HCEC 1CT (cell line): ENCODE results near the gene ZNF83.
"Not testable (repeated sequence)": the region's sequence is repeated elsewhere in the genome, so short reads cannot be mapped to it uniquely, and the experiment has no call there.

Experiments
- DNase-seq: peaks from one replicate; pipeline ENCODE4 v3.0.0-alpha.2; 2017

Gene ZNF83

GRCh38 chr19:52637718-52638585 is at the start of gene ZNF83:
Gene ZNF83, minus strand, starts transcription at chr19:52638355.
- DNase-seq: peak; percentile 86

DNA sequence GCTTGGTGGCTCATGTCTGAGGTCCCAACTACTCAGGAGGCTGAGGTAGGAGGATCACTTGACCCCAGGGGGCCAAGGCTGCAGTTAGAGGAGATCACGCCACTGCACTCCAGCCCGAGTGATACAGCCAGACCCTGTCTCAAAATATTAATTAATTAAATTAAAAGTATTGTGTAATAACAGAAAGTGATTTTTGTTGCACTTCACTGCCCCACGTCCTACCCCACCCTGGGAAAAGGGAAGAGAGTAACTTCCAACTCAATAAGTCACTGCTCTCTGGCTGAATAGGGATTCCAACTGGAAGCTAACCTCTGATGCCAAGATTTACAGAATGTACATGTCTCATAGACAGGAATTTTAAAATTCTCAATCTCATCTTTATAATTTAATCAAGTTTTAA is 49.5 kb upstream of the ZNF83 start:
- DNase-seq: no peak

GRCh38 chr19:52685811-52686210 is 47.7 kb upstream of the ZNF83 start:
- DNase-seq: no peak

DNA sequence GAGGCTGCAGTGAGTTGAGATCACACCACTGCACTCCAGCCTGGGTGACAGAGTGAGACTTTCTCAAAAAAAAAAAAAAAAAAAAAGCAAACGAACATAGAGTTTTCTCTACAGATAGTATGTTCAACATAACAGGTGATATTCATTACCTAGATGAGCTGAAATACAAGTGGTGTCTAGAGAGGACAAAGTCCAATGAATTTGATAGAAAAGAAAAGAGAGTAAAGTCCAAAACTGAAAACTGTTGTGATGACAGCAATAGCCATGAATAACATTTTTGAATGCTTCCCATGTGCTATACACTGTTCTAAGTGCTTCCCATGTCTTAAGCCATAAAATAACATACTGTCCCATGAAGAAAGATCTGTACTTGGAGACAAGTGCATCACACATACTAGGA is 43.1 kb upstream of the ZNF83 start:
- DNase-seq: not testable (repeated sequence)

- DNase-seq: no peak
These were observed 41.4 kb upstream of the ZNF83 start for GRCh38 chr19:52679598-52679997.

- DNase-seq: not testable (repeated sequence)
These were observed 37.1 kb upstream of the ZNF83 start for GRCh38 chr19:52675239-52675638.

GRCh38 chr19:52673014-52673413 is 34.9 kb upstream of the ZNF83 start:
- no peak for DNase-seq

DNA sequence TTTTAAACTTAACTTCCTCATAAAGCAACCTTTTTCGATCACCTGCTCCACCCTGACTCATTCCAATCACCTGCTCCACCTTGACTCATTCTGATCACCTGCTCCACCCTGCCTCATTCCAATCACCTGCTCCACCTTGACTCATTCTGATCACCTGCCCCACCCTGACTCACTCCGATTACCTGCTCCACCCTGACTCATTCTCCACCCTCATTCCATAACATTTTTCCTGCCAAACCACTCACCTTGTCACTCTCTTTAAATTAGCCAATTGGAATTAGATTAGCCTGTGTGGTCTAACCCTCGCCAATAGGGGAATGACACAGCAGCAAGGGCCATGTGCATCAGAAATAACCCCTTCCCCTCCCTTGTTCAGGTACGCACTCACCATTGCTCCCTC is 31.9 kb upstream of the ZNF83 start:
- no peak for DNase-seq

DNA sequence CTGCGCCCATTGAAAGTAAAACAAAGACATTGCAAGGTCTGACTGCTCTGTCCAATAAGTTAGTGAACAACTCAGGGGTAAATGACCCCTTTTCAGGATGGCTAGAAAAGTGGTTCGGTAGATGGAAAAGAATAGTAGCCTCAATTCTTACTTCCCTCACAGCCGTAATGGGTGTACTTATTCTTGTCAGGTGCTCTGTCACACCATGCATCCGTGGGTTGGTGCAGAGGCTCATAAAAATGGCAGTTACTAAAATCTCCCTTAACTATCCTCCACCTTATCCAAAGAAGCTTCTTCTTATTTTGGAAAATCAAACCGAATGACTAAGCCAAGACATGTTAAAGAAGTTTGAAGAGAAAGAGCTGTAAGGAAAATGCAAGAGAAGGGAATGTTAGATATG is 31.4 kb upstream of the ZNF83 start:
- DNase-seq: no peak

GRCh38 chr19:52667972-52668371 is 29.8 kb upstream of the ZNF83 start:
- DNase-seq: no peak

DNA sequence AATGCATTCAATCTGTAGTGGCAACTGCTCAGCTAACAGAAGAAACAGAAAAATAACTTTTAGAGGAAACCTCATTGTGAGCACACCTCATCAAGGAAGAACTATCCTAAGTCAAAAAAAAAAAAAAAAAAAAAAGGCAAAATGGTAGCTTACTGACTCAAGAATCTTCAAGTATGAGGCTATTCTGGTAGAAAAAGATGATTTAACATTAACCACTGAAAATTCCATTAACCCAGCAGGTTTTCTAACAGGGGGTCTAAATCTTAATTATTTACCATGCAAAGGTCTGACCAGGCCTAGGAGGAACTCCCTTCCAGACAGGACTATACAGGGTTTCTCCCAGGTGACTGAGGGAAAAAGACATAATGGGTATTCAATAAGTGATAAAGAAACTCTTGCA is 28.4 kb upstream of the ZNF83 start:
- DNase-seq: no peak

- DNase-seq: peak; percentile 2
These were observed 27.4 kb upstream of the ZNF83 start for GRCh38 chr19:52665529-52665928.

GRCh38 chr19:52665027-52665426 is 26.9 kb upstream of the ZNF83 start:
- no peak for DNase-seq

DNA sequence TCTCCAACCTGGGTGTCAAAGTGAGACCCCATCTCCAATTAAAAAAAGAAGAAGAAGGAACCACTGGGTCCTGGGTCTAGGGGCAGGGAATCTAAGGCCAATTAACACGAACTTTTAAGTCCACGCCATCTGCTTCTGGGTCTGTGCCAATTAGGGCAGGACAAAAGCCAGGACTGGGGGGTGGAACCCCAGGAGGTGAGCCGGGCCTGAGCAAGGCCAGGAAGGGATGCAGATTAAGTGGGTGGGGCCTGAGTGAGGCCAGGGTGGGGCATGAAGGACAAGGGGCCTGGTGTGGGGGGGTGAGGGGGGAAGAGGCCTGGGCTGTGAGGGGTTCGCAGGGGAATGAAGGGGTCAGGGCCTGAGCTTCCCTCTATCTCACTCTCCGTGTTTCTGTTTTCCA is 26.3 kb upstream of the ZNF83 start:
- DNase-seq: no peak

DNA sequence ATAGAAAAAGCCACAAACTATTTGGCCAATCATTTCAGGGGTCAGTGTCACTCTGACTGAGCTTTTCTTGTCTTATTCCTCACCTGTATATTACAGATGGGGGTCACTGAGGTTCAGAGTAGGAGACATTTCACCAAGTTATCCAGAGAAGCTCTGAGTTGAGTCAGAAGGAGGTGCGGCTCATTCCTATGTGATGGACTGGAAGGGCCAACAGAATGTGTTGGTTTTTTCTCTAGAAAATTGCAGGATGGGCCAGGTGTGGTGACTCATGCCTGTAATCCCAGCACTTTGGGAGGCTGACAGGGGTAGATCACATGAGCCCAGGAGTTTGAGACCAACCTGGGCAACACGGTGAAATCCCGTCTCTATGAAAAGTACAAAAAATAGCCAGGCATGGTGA is 24.5 kb upstream of the ZNF83 start:
- no peak for DNase-seq

DNA sequence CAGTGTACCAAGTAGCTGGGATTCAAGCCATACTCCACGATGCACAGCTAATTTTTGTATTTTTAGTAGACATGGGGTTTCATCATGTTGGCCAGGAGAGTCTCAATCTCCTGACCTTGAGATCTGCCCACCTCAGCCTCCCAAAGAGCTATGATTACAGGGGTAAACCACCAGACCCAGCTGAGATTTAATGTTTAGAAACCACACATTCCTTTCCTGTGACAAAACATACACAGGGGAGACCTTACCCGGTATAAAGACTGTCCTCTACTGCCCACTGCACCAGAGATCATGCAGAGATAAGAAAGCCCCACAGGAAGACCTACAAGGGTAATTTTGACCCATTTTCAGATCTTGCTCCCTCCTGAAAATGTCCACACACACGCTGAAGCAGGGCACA is 22.8 kb upstream of the ZNF83 start:
- peak; percentile 13 for DNase-seq

DNA sequence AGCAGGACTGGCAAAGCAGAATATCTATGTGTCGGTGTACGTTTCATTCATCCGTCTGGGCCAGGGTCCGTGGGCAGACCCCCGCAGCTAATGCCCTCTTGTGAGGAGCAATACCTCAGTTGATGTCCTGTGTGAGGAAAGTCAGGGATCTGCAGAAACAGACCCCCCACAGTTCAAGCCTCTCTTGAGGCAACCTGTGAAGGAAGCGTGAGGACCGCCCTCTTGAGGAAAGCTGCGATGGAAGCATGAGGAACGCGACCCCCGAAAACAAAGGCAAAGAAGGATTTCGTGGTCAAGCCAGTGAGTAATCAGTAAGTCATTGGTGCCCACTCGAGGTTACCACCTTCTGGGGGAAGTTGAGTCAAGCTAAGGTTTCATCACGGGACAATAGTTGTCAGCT is 20.9 kb upstream of the ZNF83 start:
- no peak for DNase-seq

DNA sequence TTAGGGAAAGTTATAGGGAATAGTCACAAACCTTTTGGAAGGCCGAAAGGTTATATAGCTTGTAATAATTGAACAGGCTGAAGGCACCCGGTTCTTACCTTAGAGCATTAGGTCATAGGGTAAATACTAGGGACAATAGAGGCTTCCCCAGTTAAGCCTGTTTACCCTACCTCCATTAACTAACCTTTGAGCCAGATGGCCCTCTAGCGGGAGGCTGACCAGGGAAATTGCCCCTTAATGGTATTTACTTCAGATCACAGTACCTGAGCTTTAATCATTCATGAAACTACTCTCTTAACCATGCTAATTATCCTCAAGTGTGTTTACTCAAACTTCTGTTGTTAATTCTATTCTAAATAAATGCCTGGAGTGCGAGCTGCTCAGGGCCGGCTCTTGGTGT is 20.4 kb upstream of the ZNF83 start:
- no peak for DNase-seq

- no peak for DNase-seq
These were observed 15.0 kb upstream of the ZNF83 start for GRCh38 chr19:52653161-52653560.

DNA sequence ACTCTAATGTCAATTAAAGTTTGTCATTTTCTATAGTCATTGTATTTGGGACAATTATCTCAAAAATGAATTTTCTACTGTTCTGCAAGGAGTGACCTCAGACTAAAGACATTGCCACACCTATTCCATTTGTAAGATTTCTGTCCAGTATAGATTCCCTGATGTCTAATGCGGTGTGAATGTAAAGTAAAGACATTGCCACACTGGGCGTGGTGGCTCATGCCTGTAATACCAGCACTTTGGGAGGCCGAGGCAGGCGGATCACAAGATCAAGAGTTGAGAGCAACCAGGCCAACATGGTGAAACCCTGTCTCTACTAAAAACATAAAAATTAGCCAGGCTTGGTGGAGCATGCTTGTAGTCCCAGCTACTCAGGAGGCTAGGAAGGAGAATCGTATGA is 13.8 kb upstream of the ZNF83 start:
- DNase-seq: no peak

DNA sequence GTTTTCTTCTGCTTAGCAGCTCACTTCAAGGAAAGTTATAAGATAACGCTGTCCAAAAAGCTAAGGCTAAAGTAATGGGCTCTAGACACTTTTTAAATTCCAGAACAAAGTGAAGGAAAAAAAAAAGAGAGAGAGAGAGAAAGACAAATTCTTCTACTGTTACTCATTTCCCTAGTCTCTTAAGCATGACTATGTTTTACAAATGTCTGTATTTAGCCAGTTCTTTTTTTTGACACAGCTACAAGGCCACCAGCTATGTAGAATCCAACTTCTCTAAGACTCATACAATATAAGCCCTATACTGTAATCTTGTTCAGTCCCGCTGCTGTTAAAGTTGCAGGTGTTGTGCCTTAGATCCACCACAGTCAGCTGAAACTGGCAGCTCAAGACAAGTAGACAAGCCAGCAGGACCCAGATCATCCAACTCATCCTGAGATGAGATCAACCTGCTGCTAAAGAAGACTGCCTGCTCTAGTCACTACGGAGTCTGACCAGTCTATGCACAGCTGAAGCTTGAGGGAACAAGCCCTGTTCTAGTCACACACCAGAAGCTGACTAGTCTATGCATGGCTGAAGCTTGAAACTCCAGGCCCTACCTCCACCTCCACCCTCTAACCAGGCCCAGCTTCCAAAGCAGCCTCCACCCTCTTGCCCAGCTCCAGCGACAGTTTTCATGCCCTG is 10.3 kb upstream of the ZNF83 start:
- peak; percentile 26 for DNase-seq

GRCh38 chr19:52646571-52647217 is 8.5 kb upstream of the ZNF83 start:
- DNase-seq: no peak

DNA sequence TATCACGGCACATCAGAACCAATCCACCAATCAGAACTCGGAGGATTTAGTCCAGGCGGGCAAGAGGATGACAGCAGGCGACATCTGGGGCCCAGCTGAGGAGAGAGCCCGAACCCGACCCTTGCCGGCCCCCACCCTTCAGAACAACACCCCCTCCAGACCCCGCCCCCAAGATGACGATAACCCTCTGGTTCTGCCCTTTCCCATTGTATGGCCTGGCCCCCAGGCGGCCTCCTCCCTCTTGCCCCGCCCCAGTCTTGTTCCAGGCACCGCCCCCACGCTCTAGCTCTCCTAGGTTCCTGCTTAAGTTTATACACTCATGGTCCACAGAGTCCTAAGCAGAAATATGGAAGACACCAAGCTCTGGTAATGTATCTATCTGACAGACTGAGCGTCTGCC is 2.8 kb upstream of the ZNF83 start:
- no peak for DNase-seq

DNA sequence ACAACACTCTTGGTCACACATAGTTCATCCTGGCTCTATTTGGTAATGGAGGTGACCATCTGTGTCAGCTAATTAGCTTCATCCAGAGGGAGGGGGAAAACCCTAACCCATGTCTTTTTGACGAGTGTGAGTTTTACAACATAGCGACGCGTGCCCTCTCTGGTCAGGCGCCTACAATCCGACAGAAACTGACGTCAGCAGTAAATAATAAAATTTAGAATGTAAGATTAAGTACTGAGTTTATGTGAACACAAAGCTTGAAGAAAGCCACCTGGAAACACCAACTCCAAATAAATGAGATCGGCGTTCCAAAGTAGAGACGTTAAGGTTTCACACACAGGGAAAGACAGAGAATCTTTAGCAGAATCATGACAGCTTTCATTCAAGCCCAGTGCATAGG is 1.8 kb upstream of the ZNF83 start:
- no peak for DNase-seq
